ENCODE data around the gene HOXC12. TPM values are rescaled to one million over a fixed set of nuclear protein-coding genes. Genes with fewer than 3 reads are reported as not detected.
A peak's percentile ranks its signal among the peaks of the same experiment; 100 is the strongest.

Gene HOXC12
- polyA plus RNA-seq, 3 donors from 2014 or later, result not detected

GRCh38 chr12:53981634-53982565 is 27.2 kb downstream of the HOXC12 start:
- H3K27me3 Mint-ChIP-seq (ENCODE audit: low read depth in 3 of 3), result peaks cover 69 to 87% (median 84%) of the 10 kb centered on the region in 3 donors
- H3K36me3 Mint-ChIP-seq, result peaks cover 0 to 3% (median 0%) of the 10 kb centered on the region in 3 donors
- no peak for DNase-seq
- no peak overlapping the region for H3K27ac Mint-ChIP-seq
- no peaks in the 10 kb centered on the region for H3K9me3 Mint-ChIP-seq
- peak overlapping the region in 1 of 5 donors; percentile 7 for H3K4me3 Mint-ChIP-seq
- H3K4me1 Mint-ChIP-seq, result peaks cover 22 to 33% of the 10 kb centered on the region in 2 donors

GRCh38 chr12:53982648-53983567 is 28.2 kb downstream of the HOXC12 start:
- peak overlapping the region in 1 of 5 donors; percentile 7 for H3K4me3 Mint-ChIP-seq
- H3K27ac Mint-ChIP-seq, result peak overlapping the region in 1 of 6 donors; percentile 59
- peaks cover 24 to 28% of the 10 kb centered on the region in 2 donors for H3K4me1 Mint-ChIP-seq
- no peaks in the 10 kb centered on the region for H3K9me3 Mint-ChIP-seq
- DNase-seq, result no peak
- peaks cover 71 to 89% (median 82%) of the 10 kb centered on the region in 3 donors for H3K27me3 Mint-ChIP-seq (ENCODE audit: low read depth in 3 of 3)
- H3K36me3 Mint-ChIP-seq, result peaks cover 0 to 3% (median 0%) of the 10 kb centered on the region in 3 donors

- no peak for DNase-seq
- peak overlapping the region in 2 of 6 donors; percentile 5 to 59 for H3K27ac Mint-ChIP-seq
- H3K36me3 Mint-ChIP-seq, result peaks cover 0 to 5% (median 0%) of the 10 kb centered on the region in 3 donors
- peaks cover 71 to 92% (median 83%) of the 10 kb centered on the region in 3 donors for H3K27me3 Mint-ChIP-seq (ENCODE audit: low read depth in 3 of 3)
- peak overlapping the region in 2 of 5 donors; percentile 7 to 12 for H3K4me3 Mint-ChIP-seq
- no peaks in the 10 kb centered on the region for H3K9me3 Mint-ChIP-seq
- peaks cover 24% of the 10 kb centered on the region in 2 donors for H3K4me1 Mint-ChIP-seq
Measured at GRCh38 chr12:53983568-53983949, 28.9 kb downstream of the HOXC12 start.

- DNase-seq, result no peak
- H3K27me3 Mint-ChIP-seq (ENCODE audit: low read depth in 3 of 3), result peaks cover 69 to 91% (median 83%) of the 10 kb centered on the region in 3 donors
- H3K27ac Mint-ChIP-seq, result peak overlapping the region in 2 of 6 donors; percentile 5 to 59
- H3K36me3 Mint-ChIP-seq, result peaks cover 0 to 5% (median 0%) of the 10 kb centered on the region in 3 donors
- peaks cover 27 to 28% of the 10 kb centered on the region in 2 donors for H3K4me1 Mint-ChIP-seq
- H3K4me3 Mint-ChIP-seq, result peak overlapping the region in 2 of 5 donors; percentile 12 to 18
- no peaks in the 10 kb centered on the region for H3K9me3 Mint-ChIP-seq
Measured at GRCh38 chr12:53983950-53984572, 29.4 kb downstream of the HOXC12 start.

GRCh38 chr12:53984901-53985691 is 30.4 kb downstream of the HOXC12 start, which contains the start of gene HOXC10:
TSS of gene HOXC10 (plus strand) at chr12:53985146. CDS start at chr12:53985260, 114 bp downstream.
- peaks cover 35 to 38% of the 10 kb centered on the region in 2 donors for H3K4me1 Mint-ChIP-seq
- H3K9me3 Mint-ChIP-seq, result no peaks in the 10 kb centered on the region
- peaks cover 69 to 92% (median 88%) of the 10 kb centered on the region in 3 donors for H3K27me3 Mint-ChIP-seq (ENCODE audit: low read depth in 3 of 3)
- H3K4me3 Mint-ChIP-seq, result peak within 1 kb of the TSS; percentile 68 to 83 (median 73)
- peak within 1 kb of the TSS in 3 of 6 donors; percentile 5 to 59 (median 50) for H3K27ac Mint-ChIP-seq
- DNase-seq, result peak; percentile 70 to 75 (median 71)
- H3K36me3 Mint-ChIP-seq, result peaks cover 0 to 5% (median 0%) of the 10 kb centered on the region in 3 donors

- no peak for DNase-seq
- Mint-ChIP-seq H3K27ac (peak overlapping the region in 1 of 6 donors; percentile 55), H3K27me3 (ENCODE audit: low read depth in 3 of 3) (peaks cover 70 to 93% (median 90%) of the 10 kb centered on the region in 3 donors), H3K36me3 (peaks cover 0 to 5% (median 0%) of the 10 kb centered on the region in 3 donors), H3K9me3 (no peaks in the 10 kb centered on the region), H3K4me1 (peaks cover 35 to 43% of the 10 kb centered on the region in 2 donors), H3K4me3 (peak overlapping the region; percentile 58 to 83 (median 69))
Measured at GRCh38 chr12:53985692-53985993, 30.9 kb downstream of the HOXC12 start.

GRCh38 chr12:53985994-53986685 is 31.4 kb downstream of the HOXC12 start:
- H3K4me3 Mint-ChIP-seq, result peak overlapping the region; percentile 29 to 83 (median 68)
- H3K9me3 Mint-ChIP-seq, result no peaks in the 10 kb centered on the region
- H3K4me1 Mint-ChIP-seq, result peaks cover 37 to 43% of the 10 kb centered on the region in 2 donors
- H3K27ac Mint-ChIP-seq, result no peak overlapping the region
- H3K27me3 Mint-ChIP-seq (ENCODE audit: low read depth in 3 of 3), result peaks cover 65 to 89% (median 88%) of the 10 kb centered on the region in 3 donors
- DNase-seq, result no peak
- H3K36me3 Mint-ChIP-seq, result peaks cover 0 to 3% (median 0%) of the 10 kb centered on the region in 3 donors

- Mint-ChIP-seq H3K27ac (no peak overlapping the region), H3K9me3 (peaks cover 0 to under 1% (median 0%) of the 10 kb centered on the region in 6 donors), H3K4me3 (peak overlapping the region in 4 of 5 donors; percentile 7 to 83 (median 29)), H3K4me1 (peaks cover 37 to 43% of the 10 kb centered on the region in 2 donors), H3K27me3 (ENCODE audit: low read depth in 3 of 3) (peaks cover 59 to 89% (median 82%) of the 10 kb centered on the region in 3 donors), H3K36me3 (peaks cover 0 to 3% (median 0%) of the 10 kb centered on the region in 3 donors)
- DNase-seq, result no peak
Measured at GRCh38 chr12:53986686-53987483, 32.2 kb downstream of the HOXC12 start.

- H3K4me1 Mint-ChIP-seq, result peaks cover 37 to 43% of the 10 kb centered on the region in 2 donors
- H3K36me3 Mint-ChIP-seq, result peaks cover 0 to 3% (median 0%) of the 10 kb centered on the region in 3 donors
- H3K27ac Mint-ChIP-seq, result no peak overlapping the region
- DNase-seq, result no peak
- peaks cover 62 to 89% (median 77%) of the 10 kb centered on the region in 3 donors for H3K27me3 Mint-ChIP-seq (ENCODE audit: low read depth in 3 of 3)
- H3K4me3 Mint-ChIP-seq, result no peak overlapping the region
- H3K9me3 Mint-ChIP-seq, result peaks cover 0 to 5% (median 0%) of the 10 kb centered on the region in 6 donors
Measured at GRCh38 chr12:53987787-53988230, 33.1 kb downstream of the HOXC12 start.

- peaks cover 37 to 47% of the 10 kb centered on the region in 2 donors for H3K4me1 Mint-ChIP-seq
Measured at GRCh38 chr12:53988541-53989226, 34.0 kb downstream of the HOXC12 start.

More at GRCh38 chr12:53988541-53989226, 34.0 kb downstream of the HOXC12 start:
- H3K9me3 Mint-ChIP-seq, result peaks cover 0 to 5% (median 0%) of the 10 kb centered on the region in 6 donors
- H3K27me3 Mint-ChIP-seq (ENCODE audit: low read depth in 3 of 3), result peaks cover 61 to 87% (median 75%) of the 10 kb centered on the region in 3 donors
- H3K27ac Mint-ChIP-seq, result no peak overlapping the region
- no peak for DNase-seq
- H3K4me3 Mint-ChIP-seq, result peak overlapping the region in 4 of 5 donors; percentile 38 to 57 (median 52)
- H3K36me3 Mint-ChIP-seq, result peaks cover 0 to 3% (median 0%) of the 10 kb centered on the region in 3 donors

Measured in immature natural killer cell (primary cell).